GM12865 (cell line): ENCODE data around the gene DNAJC10.

Experiments
- DNase-seq: peaks from one replicate; pipeline ENCODE4 v3.0.0; 2010; ENCODE audit warnings: low read depth
- H3K4me3 ChIP-seq: 2 replicates; pipeline ENCODE4 v1.5.1; 2011; ENCODE audit warnings: mild to moderate bottlenecking, low read depth, low read length, control low read depth
- CTCF ChIP-seq: IDR thresholded peaks from 2 replicates; pipeline ENCODE4 v1.5.1; 2011; ENCODE audit warnings: low read length, control low read depth, low read depth, inconsistent platforms; ENCODE audit not compliant: insufficient read depth; ENCODE audit errors: missing control alignments

The DNAJC10 gene

GRCh38 chr2:182821182-182821581 is 105.1 kb downstream of the DNAJC10 start:
- no peak for DNase-seq
- no peak overlapping the region for H3K4me3 ChIP-seq
- no peak for TF ChIP-seq CTCF

- DNase-seq = no peak
- no peak for TF ChIP-seq CTCF
- no peak overlapping the region for H3K4me3 ChIP-seq
Measured at GRCh38 chr2:182822733-182823132, 106.7 kb downstream of the DNAJC10 start.

- no peak for TF ChIP-seq CTCF
- no peak overlapping the region for H3K4me3 ChIP-seq
- DNase-seq = no peak
Measured at GRCh38 chr2:182824056-182824766, 108.2 kb downstream of the DNAJC10 start.

GRCh38 chr2:182824767-182825158 is 108.7 kb downstream of the DNAJC10 start:
- no peak for DNase-seq
- TF ChIP-seq CTCF = no peak
- H3K4me3 ChIP-seq = no peak overlapping the region

GRCh38 chr2:182826064-182826463 is 110.0 kb downstream of the DNAJC10 start:
- TF ChIP-seq CTCF = no peak

GRCh38 chr2:182826496-182826895 is 110.4 kb downstream of the DNAJC10 start:
- H3K4me3 ChIP-seq = no peak overlapping the region
- no peak for TF ChIP-seq CTCF
- DNase-seq = no peak

More at GRCh38 chr2:182826064-182826463, 110.0 kb downstream of the DNAJC10 start:
- no peak overlapping the region for H3K4me3 ChIP-seq
- no peak for DNase-seq

GRCh38 chr2:182827182-182827879 is 111.3 kb downstream of the DNAJC10 start:
- no peak for TF ChIP-seq CTCF
- no peak for DNase-seq
- no peak overlapping the region for H3K4me3 ChIP-seq
